SW480 (cell line): Measurements from ENCODE around the gene INPP4A.

Experiments used
- DNase-seq: peaks from one replicate; pipeline ENCODE4 v3.0.0-alpha.2; 2016; ENCODE audit warnings: low spot score

INPP4A gene

DNA sequence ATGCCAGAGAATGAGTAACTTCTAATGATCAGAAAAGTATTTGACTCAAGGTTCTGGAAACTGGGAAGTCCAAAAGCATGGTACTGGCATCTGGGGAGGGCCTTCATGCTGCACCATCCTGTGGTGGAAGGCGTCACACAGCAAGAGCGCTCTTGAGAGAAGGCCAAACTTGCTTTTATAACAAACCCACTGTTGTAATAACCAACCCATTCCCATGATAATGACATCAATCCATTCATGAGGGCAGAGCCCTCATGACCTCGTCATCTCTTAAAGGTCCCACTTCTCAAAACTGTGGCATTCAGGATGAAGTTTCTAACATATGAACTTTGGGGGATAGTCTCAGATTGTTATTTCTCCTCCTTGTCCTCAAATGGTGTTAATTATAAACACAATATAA, 95.9 kb downstream of the INPP4A start:
- no peak for DNase-seq

DNA sequence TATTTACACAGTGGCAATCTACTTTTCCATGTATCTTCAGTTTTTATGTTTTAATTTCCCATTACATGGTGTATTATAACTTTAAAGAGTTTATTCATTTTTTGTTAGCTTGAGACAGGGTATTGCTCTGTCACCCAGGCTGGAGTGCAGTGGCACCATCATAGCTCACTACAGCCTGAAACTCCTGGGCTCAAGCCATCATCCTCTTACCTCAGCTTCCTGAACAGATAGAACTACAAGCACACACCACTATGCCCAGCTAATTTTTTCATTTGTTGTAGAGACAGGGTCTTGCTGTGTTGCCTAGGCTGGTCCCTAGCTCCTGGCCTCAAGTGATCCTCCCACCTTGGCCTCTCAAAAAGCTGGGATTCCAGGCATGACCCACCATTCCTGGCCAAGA, 96.8 kb downstream of the INPP4A start:
- DNase-seq, result no peak

DNA sequence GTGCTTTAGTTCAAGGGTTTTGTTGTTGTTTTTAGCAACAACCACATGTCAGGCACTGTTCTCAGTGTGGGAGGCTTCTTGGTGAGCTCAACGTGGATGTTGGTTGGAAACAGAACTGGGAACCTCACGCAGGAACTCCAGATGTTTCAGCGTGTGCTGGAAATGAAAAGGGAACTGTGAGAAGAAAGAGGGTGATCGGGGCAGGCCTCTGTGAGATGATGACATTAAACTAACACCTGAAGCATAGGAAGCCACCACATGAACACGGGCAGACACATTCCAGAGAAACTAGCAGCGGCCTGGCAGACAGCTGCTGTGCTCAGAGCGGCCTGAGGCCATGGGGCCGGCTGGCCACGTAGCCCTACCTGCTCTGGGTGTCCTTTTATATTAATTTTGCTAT, 97.2 kb downstream of the INPP4A start:
- DNase-seq, result no peak

DNA sequence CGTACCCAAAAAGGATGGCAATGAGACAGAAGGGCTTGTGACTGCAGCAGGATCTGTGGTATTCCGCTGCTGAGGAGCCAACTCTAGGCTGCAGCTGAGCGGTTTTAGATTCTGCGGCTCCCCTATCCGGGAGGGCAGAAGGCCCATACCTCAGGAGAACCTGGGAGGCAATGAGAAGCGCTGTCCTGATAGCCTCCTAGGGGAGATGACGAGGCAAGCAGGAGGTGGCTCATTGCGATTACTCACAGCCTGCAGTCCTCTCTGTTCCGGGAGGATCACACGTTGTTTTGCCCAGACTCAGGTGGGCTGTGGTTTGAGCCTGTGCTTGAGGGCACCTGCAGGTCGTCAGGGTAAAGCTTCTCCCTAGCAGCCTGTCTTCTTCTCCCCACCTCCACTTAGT, 98.6 kb downstream of the INPP4A start:
- DNase-seq, result no peak

DNA sequence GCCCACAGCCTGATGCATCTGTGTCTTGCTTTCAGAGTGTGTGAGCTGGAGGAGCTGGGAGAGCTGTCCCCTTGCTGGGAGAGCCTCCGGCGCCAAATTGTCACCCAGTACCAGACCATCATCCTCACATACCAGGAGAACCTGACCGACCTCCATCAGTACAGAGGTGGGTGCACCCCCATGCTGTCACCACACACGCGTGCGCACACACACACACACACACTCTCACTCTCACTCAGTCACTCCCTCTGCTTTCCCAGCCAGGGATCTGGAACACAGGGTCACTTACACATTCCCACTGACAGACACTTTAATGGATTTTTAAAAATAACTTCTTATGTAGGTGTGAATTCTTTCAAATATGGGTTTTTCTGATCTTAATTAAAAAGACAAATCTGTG, 99.2 kb downstream of the INPP4A start:
- no peak for DNase-seq

DNA sequence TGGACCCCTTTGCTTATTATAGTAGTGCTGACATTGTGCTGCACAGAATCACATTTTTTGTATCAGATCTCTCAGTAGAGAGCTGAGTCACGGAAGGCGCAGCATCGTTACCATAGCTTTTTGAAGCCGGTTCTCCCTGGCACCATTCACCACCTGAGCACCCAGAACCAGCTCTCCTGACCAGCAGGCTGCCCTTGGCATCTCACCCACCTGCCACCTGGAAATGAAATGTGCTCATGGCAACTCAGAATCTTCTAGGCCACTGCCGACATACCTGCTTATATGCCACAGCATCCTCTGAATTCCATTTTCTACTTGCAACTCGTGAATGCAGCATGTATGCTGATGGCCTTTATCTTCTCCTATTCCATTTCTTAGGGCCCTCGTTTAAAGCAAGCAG, 100.9 kb downstream of the INPP4A start:
- no peak for DNase-seq

DNA sequence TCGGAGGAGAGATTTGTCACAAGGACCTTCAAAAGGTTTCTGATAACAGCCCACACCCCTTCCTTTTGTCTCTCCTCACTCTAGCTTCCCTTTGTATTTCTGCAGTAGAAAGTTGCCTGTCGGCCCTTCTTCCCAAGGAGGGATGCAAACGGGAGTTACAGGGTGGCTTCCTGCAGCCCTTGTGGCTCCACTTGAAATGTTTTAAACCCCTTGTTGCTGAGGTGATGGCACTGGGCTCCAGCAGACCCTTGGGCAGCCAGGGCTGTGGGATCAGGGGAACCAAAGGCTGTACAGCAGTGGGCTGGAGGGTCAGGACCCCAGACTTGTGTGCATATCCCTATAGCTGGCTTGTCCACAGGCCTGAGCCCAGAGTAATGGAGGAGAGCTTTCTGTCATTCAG, 101.5 kb downstream of the INPP4A start:
- no peak for DNase-seq

DNA sequence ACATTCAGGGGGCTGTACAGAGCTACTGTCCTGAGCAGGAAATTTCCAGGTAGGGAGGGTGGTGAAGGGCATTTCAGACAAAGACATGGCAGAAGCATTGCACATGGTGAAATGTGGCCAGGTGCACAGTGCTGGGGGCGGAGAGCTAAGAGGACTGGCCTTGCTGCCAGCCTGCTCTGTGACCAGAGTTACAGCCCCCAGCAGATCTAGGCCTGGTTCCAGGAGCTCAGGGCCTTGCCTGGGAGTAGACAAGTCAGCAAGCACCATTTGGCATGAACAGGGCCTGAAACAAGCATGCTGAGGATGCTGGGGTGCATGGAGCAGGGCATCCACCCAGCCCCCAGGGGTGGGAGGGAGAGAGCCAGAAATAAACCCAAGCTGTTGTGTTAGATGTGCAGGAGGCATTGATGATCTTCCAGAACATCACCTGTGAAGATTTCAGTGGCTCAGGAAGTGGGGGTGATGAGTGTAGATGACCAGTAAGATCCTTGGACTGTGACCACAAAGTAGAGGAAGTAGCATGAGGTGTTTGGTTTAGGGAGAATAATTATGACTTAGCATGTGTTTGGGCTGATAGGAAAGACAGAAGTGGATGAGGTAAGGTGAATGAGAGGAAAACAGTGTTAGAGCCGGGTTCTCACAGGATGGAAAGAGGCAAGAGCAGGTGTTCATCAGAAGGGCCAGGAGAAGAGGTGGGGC, 102.6 kb downstream of the INPP4A start:
- no peak for DNase-seq

DNA sequence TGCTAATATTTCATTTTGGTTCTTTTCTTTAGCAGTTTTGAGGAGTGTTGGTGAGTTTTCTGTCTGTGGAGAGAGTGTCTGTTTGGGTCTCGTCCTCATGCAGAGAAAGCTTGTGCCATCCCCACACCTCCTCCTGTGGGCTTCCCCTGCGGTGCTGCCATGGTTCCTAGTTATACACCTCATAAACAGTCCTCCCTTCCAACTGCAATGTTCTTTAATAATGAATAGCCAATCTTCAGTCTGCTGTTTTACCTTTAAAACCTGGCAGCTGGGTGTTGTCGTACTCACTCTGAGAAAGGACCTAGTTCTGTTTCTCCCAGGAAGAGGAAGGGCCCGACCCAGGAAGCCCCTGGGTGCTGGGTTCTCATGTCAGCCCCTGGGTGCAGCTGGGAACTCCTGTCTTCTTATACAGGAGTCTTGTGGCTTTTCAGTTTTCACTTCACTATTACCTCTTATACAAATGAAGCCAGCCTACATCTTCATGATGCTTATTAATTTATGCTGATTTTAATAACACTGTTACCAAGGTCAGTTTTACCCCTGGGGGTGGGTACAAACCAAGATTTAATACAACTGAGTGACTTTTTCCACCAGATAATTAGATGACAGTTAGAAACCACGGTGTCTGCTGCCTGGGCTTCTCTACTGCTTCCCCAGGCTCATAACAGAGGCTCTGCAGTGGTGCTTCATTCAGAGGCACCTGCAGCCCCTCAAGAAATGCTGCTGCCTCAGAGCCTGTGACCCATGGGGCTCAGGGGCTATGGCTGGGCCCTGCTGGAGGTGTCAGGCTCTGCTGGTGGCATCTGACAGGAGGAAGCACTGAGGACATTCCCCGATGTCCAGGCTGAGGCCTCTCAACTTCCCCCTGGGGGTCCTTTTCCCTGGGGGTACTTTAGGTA, 104.5 kb downstream of the INPP4A start:
- no peak for DNase-seq

DNA sequence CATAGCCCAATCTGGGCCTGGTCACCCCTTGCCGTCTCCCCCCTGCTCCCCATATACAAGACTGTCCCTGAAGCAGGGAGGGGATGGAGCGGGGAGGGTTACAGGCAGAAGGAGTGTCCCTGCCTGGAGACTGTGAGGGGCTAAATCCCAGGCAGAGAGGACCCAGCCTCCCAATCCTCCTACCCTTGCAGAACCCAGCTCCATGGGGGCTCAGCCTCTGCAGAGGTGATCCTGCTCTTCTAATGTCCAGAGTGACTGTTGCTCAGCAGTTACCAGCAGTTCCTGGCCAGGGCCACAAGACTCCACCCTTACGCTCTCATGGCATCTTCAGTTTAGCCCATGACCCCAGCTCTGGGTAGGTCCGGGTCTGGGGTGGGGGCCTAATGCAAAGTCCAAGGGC, 105.5 kb downstream of the INPP4A start:
- no peak for DNase-seq

DNA sequence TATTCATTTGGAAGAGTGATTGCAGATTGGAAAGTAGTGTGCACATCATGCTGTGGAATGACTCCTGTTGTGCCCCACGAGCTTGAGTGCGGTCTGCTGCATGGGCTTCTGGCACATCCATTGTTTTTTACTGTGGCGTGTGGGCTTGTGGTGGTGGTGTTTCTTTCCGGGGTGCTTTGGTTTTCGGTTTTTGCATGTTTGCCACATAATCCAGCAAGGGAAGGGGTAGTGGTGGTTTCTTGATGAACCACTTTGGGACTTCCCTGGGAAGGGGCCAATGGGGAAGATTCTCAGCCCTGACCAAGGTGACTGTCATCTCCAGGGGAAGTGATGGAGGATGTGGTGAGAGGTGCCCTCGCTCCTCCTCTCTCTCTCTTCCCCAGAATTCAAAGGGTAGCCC, 106.7 kb downstream of the INPP4A start:
- no peak for DNase-seq

DNA sequence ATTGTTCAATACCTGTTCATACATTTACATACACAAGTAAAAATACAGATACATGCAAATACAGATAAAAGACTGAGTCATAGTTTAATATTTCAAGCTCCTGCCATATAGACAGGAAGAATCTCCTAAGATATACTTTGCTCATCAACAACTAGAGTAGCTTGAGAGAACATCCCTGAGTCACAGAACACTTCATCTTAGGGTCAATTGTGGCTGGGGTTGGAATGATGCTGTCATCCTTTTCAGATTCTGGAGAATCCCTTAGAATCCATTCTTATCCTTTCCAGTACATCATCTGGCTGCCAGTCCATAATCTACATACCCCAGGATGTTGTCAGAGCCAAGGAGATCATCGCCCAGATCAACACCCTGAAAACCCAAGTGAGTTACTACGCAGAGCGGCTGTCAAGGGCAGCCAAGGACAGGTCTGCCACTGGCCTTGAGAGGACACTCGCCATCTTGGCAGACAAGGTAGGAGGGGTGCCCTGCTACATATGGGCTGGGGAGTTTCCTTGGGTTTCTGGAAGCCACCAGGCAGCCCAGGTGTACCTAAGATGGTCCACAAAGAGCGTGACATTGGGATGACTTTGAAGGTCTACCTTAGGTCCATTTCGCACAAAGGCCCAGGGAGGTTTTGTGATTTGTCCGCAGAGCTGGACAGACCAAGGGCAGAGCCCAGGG, 108.0 kb downstream of the INPP4A start:
- no peak for DNase-seq

DNA sequence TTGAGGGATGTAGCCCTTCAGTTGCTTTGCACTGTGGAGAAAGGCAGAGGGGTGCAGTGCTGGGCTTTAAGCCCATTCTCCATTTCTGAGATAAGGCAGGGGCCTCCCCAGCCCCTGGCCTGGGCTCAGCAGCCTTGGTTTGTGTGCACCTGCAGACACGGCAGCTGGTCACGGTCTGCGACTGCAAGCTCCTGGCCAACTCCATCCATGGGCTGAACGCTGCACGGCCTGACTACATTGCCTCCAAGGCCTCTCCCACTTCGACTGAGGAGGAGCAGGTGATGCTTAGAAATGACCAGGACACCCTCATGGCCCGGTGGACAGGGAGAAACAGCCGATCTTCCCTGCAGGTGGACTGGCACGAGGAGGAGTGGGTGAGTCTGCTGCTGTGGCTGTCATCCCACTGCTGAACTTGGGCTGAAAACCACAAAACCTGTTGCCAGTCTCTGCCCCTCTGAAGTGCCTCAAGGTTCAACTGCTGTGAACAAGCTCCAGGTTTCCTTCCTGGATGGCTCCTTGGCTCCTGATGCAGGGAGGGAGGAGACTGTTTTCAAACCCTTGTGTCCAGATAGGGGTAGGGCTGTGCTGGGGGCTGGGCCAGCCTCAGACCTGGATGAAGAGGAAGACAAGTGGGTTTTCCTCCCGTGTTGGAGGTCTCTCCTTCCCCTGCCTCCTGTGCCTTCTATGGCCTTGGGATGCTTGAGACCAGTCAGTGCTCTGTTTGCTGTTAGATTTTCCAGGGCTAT, 109.6 kb downstream of the INPP4A start:
- DNase-seq, result no peak

DNA sequence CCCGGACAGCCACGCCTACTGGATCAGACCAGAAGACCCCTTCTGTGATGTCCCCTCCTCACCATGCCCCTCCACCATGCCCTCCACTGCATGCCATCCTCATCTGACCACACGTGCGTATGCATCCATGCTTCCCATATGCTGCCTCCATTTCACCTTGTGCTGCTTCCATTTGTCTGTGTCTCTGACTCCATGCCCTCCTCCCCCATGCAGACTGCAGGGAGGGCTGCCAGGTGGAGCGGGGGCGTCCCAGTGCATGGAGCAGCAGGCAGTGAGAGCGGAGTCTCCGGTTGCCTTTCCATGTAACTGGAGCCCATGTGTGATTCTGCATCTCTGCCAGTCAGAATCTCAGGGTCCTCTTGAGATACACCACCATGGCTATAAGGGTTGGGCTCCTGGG, 111.0 kb downstream of the INPP4A start:
- no peak for DNase-seq

DNA sequence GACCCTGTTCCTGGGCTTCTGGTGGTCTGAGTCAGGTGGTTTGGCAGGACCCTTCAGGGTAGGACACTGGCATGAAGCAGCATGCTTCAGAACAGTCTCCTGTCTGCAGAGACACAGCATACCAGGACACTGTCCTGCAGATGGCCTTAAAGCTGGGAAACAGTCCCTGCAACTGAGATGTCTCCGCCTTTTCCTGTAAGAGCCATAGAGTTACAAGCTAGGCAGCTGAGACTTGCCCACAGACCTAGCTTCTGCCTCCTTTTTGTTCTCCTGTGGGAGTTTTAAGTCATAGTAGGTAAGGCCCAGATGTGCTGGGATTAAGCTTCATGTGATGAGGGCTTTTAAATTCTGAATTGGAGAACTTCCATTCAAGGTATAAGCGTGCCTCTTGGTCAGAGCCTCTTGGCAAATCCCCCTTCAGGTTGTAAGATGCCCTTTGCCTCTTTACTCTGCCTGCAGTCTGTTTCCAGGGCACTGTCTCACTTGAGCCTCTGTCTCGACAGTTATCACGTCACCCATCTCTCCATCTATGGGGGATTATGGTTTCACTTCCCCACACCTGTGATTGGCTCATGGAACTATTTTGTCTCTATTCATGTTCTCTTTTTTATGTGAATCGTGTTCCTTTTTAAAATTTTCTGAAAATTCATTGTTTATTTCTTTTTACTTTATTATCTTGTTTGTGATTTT, 111.8 kb downstream of the INPP4A start:
- DNase-seq, result no peak

DNA sequence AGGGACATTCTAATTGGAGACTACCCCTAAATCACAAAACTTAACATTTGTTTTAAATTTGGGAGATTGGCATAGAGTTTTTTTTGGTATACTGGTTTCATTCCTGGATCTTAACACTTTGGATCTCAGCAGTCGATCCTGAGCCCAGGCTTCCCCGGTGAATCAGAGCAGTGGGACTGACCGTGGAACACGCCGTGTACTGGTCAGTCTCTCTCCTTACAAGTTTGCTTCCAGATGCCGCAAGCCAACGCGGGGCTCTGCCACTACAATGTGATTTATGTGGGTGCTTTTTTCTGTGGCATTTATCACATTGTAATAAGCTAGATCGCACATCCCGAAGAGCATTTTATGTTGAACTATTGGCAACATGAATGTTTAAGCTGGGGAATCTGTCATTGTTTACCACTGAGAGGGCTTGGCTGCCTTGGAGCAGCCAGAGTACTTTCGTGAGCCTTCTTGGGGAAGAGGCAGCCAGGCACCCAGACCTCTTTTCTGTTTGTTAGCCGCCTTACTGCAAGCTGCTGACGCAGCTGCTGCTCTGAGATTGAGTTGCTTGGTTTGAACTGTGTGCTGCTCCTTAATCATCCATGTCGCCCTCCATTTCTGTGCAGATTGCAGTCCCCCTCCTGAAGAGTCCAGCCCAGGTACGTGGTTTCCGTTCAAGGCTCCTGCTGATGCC, 114.3 kb downstream of the INPP4A start:
- no peak for DNase-seq

DNA sequence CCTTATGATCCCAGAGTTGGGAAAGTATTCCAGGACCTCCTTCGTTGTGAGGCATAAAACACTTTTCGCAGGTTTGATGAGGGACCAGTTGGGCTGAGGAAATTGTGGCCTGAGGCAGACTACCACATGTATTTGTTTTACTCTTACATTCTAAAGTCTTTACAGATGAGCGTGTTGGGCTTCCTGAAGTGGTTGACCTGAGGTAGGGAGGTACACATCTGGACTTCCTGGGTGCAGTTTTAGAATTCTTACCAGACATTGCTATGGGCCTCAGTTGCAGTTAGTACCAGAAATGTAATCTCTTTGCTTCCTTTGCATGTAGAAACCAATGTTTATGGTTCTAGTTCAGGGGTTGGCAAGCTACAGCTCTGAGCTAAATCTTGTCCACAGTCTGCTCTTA, 114.9 kb downstream of the INPP4A start:
- DNase-seq, result no peak

DNA sequence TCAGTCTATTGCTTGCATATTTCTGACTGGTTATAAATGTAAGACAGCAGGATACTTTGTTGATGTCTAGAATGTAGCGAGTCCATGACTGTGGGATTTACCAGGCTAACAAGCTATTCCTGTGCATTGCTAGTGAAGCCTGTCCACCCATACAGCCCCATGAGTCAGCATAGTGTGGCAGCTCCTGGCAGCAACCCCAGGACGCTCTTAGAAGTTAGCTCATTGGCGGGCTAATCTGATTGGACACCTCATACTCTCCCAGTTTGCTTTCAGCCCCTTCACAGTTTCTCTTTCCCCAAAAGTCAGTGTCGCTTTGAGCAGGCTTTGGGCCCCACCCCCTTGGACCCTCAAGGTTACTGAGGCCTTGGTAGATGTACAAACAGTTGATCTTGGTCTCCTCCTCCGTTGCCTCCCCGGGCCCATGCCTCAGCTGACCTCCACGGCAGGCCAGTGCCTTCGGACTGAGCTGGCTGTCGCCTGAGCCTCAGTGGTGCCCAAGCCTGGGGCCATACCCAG, 115.7 kb downstream of the INPP4A start:
- no peak for DNase-seq

DNA sequence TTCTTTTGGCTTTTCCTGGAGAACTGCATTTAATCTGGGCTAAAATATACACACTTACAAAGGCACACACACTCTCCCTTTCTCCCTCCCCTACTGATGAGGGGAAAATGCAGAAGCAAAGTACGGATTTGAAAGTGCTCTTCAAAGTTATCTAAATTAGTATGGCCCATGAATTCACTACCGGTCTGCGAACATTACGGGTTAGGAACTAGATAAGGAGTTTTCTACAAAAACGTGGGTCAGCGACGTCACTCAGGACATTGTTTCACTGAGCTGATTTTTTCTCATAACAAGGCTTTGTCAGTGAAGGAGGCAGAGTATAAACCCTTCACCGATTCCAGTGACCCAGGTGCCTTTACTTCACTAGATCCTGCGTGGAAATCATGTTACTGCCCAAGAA, 116.4 kb downstream of the INPP4A start:
- DNase-seq, result no peak

DNA sequence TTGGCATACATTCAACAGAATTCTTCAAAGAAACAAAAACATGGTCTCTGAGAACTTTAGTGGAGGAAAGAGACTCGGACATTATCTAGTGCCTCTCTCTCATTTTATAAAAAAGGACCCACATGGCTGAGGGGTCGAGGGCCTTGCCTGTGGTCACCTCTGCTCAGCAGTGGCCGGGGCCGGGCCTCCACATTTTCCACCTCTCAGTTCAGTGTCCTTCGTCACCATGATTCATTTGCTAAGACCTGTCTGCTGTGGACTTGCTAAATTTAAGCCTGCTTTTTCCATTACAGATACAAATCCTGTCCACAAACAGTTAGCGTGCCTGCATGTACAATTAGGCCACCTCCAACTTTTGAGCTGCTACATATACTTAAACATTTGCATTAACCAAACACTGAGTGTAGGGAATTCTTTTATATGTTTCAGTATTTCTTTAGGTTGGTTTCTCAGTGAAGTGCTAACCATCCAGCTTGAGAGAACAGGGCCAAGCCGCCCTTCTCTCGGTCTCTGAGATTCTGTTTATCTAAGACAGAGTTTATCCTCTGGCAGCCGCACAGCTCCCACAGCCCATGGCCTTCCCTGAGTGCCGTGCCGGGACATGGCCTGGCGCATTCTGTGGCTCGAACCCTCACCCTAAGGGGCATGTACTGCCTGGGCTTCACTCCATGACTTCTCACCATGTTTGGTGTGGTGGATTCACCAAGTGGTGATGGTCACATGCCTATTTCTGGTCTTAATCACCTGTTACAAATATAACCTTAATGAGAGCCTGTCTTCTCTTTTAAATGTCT, 117.4 kb downstream of the INPP4A start:
- no peak for DNase-seq
